B cell (primary cell): ENCODE results near the gene TBX10. TPM values are rescaled to one million over a fixed set of nuclear protein-coding genes. Genes with fewer than 3 reads are reported as not detected.

Experiments
- ATAC-seq: fragments of 200-7000 bp; cut with Tn5 transposase; one replicate; pipeline ENCODE4 v1.10.0; 2021; ENCODE audit warnings: low read depth, mild to moderate bottlenecking, moderate number of reproducible peaks, moderate library complexity
- CTCF ChIA-PET: fragments of 350-600 bp; sonication (Branson Sonifier 250); formaldehyde crosslinking; loops from one replicate; lab custom pipeline; 2021; ENCODE audit warnings: antibody characterized with exemption, inconsistent platforms; lab: Charles Lee
- POLR2A ChIA-PET: fragments of 350-600 bp; sonication (Branson Sonifier 250); formaldehyde crosslinking; loops from one replicate; lab custom pipeline; 2021; ENCODE audit warnings: antibody characterized with exemption; lab: Charles Lee
- DNase-seq: peaks from one replicate; pipeline ENCODE4 v3.0.0; 2013
- H2AFZ ChIP-seq: 2 replicates; pipeline ENCODE4 v1.6.1; 2012; ENCODE audit warnings: mild to moderate bottlenecking, low read depth, low read length; ENCODE audit not compliant: insufficient read depth, poor library complexity, severe bottlenecking
- H3K27ac ChIP-seq, 2 donors: 1 replicate in 1 of 2; 2 replicates in 1 of 2; pipeline ENCODE4 v1.5.1; 2012 to 2013; ENCODE audit warnings: low read length in 2 of 2, mild to moderate bottlenecking in 2 of 2, moderate library complexity in 1 of 2
- H3K27me3 ChIP-seq, 4 experiments: fragments of 200-600 bp in 1 of 4; sonication (generic) in 1 of 4; replicated peaks in 1 of 4; 1 replicate in 2 of 4; 2 replicates in 2 of 4; pipeline versions ENCODE4 v1.6.1 to v1.7.0; 2013 to 2016; ENCODE audit warnings: low read length in 3 of 4, mild to moderate bottlenecking in 2 of 4, mixed read lengths in 1 of 4, moderate library complexity in 1 of 4; ENCODE audit not compliant: insufficient read depth in 4 of 4, control insufficient read depth in 3 of 4; ENCODE audit errors: control extremely low read depth in 1 of 4
- H3K36me3 ChIP-seq, 2 experiments: replicated peaks in 1 of 2; 1 replicate in 1 of 2; 2 replicates in 1 of 2; pipeline versions ENCODE4 v1.6.1 to v1.7.1; 2013; ENCODE audit warnings: low read length in 1 of 2; ENCODE audit not compliant: insufficient read depth in 2 of 2, control insufficient read depth in 1 of 2; ENCODE audit errors: control extremely low read depth in 1 of 2, extremely low read depth in 1 of 2
- H3K4me1 ChIP-seq, 2 donors: fragments of 200-600 bp in 1 of 2; sonication (generic) in 1 of 2; 1 replicate in 1 of 2; 2 replicates in 1 of 2; pipeline versions ENCODE4 v1.5.1 to v1.6.1; 2013 to 2017; ENCODE audit warnings: low read length in 2 of 2; ENCODE audit not compliant: control insufficient read depth in 2 of 2, insufficient read depth in 2 of 2
- H3K4me2 ChIP-seq: replicated peaks from 2 replicates; pipeline ENCODE3; 2012; ENCODE audit warnings: mild to moderate bottlenecking, low read depth, low read length; ENCODE audit not compliant: poor library complexity, severe bottlenecking
- H3K4me3 ChIP-seq, 5 experiments: fragments of 200-600 bp in 1 of 5; sonication (generic) in 1 of 5; 1 replicate in 3 of 5; 2 replicates in 2 of 5; pipeline versions ENCODE4 v1.5.1 to v1.7.0; 2011 to 2016; ENCODE audit warnings: low read length in 4 of 5, mild to moderate bottlenecking in 4 of 5, low read depth in 2 of 5, control low read depth in 1 of 5, moderate library complexity in 1 of 5; ENCODE audit not compliant: insufficient read depth in 1 of 5; ENCODE audit errors: control extremely low read depth in 1 of 5, extremely low read depth in 1 of 5
- H3K79me2 ChIP-seq: fragments of 200-600 bp; sonication (generic); one replicate; pipeline ENCODE4 v1.6.0; 2016; ENCODE audit warnings: low read length; ENCODE audit not compliant: control insufficient read depth, insufficient read depth
- H3K9ac ChIP-seq: fragments of 200-600 bp; sonication (generic); 2 replicates; pipeline ENCODE4 v1.6.1; 2017; ENCODE audit warnings: mild to moderate bottlenecking, low read length, moderate library complexity
- H3K9me3 ChIP-seq, 3 donors: one replicate each; pipeline versions ENCODE4 v1.6.1 to v1.7.1; 2013; ENCODE audit warnings: low read length in 2 of 3; ENCODE audit not compliant: control insufficient read depth in 2 of 3, insufficient read depth in 1 of 3; ENCODE audit errors: control extremely low read depth in 1 of 3
- H4K20me1 ChIP-seq: 2 replicates; pipeline ENCODE4 v1.6.0; 2012; ENCODE audit warnings: mild to moderate bottlenecking, low read length; ENCODE audit not compliant: insufficient read depth, control insufficient read depth, poor library complexity, severe bottlenecking
- H3K27ac Mint-ChIP-seq: one replicate; pipeline ENCODE4 v1.8.0; 2021; ENCODE audit warnings: mixed read lengths
- H3K27me3 Mint-ChIP-seq: one replicate; pipeline ENCODE4 v1.8.0; 2021; ENCODE audit warnings: mixed read lengths
- H3K4me1 Mint-ChIP-seq: one replicate; pipeline ENCODE4 v1.8.0; 2021; ENCODE audit warnings: mixed read lengths
- H3K4me3 Mint-ChIP-seq: one replicate; pipeline ENCODE4 v1.8.0; 2021; ENCODE audit warnings: mixed read lengths
- H3K9me3 Mint-ChIP-seq: one replicate; pipeline ENCODE4 v1.8.0; 2022; ENCODE audit warnings: mixed read lengths; ENCODE audit not compliant: insufficient read depth
- CTCF ChIP-seq: fragments of 200-600 bp; IDR thresholded peaks from one replicate; pipeline ENCODE4 v1.8.0; 2022; ENCODE audit warnings: antibody characterized with exemption, mild to moderate bottlenecking
- EZH2 ChIP-seq: IDR thresholded peaks from 2 replicates; pipeline ENCODE4 v1.6.1; 2012; ENCODE audit warnings: borderline replicate concordance, low read depth, mild to moderate bottlenecking, moderate library complexity, low read length; ENCODE audit not compliant: insufficient read depth, poor library complexity, severe bottlenecking
- WGBS: methylation state at CpG from one replicate; pipeline ENCODE4 v1.1.5; 2013; ENCODE audit warnings: missing lambda C conversion rate; ENCODE audit not compliant: insufficient coverage; 5-methylcytosine and 5-hydroxymethylcytosine counted together
- intact Hi-C: fragments of 100-400 bp; cut with micrococcal nuclease; formaldehyde crosslinking; loops from one replicate; pipeline ENCODE4 v1.10.0; 2022
- polyA plus RNA-seq: library from polyadenylated mRNA; depleted of rRNA; stranded (reverse); fragments of >200 nt; gene quantifications from 2 replicates; pipeline ENCODE4 v1.2.3, GENCODE V29; 2012
- total RNA-seq, 2 donors: library from RNA; stranded (reverse); fragments of 120-200 nt in 1 of 2; gene quantifications; 1 replicate in 1 of 2; 2 replicates in 1 of 2; pipeline versions ENCODE4 v1.2.3 to v1.2.4, GENCODE V29; 2013 to 2022

TBX10 gene
- total and polyA plus RNA-seq, 2 donors (not counting 1 experiment from before 2014, with no cell fraction given) = not detected

- Histone ChIP-seq H3K27me3 (no peaks in the 10 kb centered on the region), H4K20me1 (no peaks in the 10 kb centered on the region), H2AFZ (no peak overlapping the region), H3K4me1 (peaks cover 11 to 12% of the 10 kb centered on the region in 2 donors), H3K27ac (no peak overlapping the region), H3K9ac (no peak overlapping the region), H3K4me3 (no peak overlapping the region), H3K4me2 (no peak overlapping the region), H3K9me3 (peaks cover 0 to 11% (median 3%) of the 10 kb centered on the region in 3 donors), H3K36me3 (no peaks in the 10 kb centered on the region), H3K79me2 (no peaks in the 10 kb centered on the region)
- no peak for TF ChIP-seq CTCF
- no peak for TF ChIP-seq EZH2
- H3K27me3 Mint-ChIP-seq = no peaks in the 10 kb centered on the region
- CTCF ChIA-PET = interaction anchor here (0.9 to 1.7 kb wide), 3 partner anchors 10 to 21 kb away, joined by 3 to 5 read pairs (median 3); partner anchors contain the start of gene GSTP1
- POLR2A ChIA-PET = no interaction called here
- WGBS = no CpG with 5 or more reads among the region's 3 CpGs
- no peak overlapping the region for H3K4me3 Mint-ChIP-seq
- intact Hi-C loops = no loop called here
- peaks cover 10% of the 10 kb centered on the region for H3K4me1 Mint-ChIP-seq
- no peak for ATAC-seq
- no peak overlapping the region for H3K27ac Mint-ChIP-seq
- no peaks in the 10 kb centered on the region for H3K9me3 Mint-ChIP-seq
- no peak for DNase-seq
These were observed 45.1 kb downstream of the TBX10 start for GRCh38 chr11:67594480-67594879.

GRCh38 chr11:67593565-67593905, 46.0 kb downstream of the TBX10 start:
- Mint-ChIP-seq H3K27ac (no peak overlapping the region), H3K4me3 (no peak overlapping the region), H3K9me3 (no peaks in the 10 kb centered on the region), H3K4me1 (peaks cover 17% of the 10 kb centered on the region), H3K27me3 (no peaks in the 10 kb centered on the region)
- Histone ChIP-seq H4K20me1 (no peaks in the 10 kb centered on the region), H3K4me2 (no peak overlapping the region), H3K9me3 (peaks cover 0 to 13% (median 3%) of the 10 kb centered on the region in 3 donors), H3K9ac (no peak overlapping the region), H3K4me1 (peaks cover 20 to 21% of the 10 kb centered on the region in 2 donors), H3K36me3 (no peaks in the 10 kb centered on the region), H3K79me2 (no peaks in the 10 kb centered on the region), H3K27me3 (no peaks in the 10 kb centered on the region), H3K4me3 (no peak overlapping the region), H2AFZ (no peak overlapping the region), H3K27ac (no peak overlapping the region)
- TF ChIP-seq CTCF = no peak
- intact Hi-C loops = no loop called here
- ChIA-PET CTCF (interaction anchor here (1.3 to 1.7 kb wide), 2 partner anchors 9 to 21 kb away, joined by 3 to 5 read pairs; no protein-coding TSS in a partner anchor), POLR2A (interaction anchor here (0.7 kb wide), 1 partner anchor 15 kb away, joined by 5 read pairs; no protein-coding TSS in a partner anchor)
- 100% methylated on average over 2 of the region's 3 CpGs for WGBS
- ATAC-seq (no peak), DNase-seq (no peak)
